HG03457 (cell line): ENCODE measurements around the gene RBM19.

Source experiments
- ATAC-seq: cut with Tn5 transposase; IDR thresholded peaks from one replicate; pipeline ENCODE4 v1.9.1; 2021; ENCODE audit warnings: moderate number of reproducible peaks; ENCODE audit not compliant: unreplicated experiment

Gene RBM19

GRCh38 chr12:113792450-113792849, 173.7 kb downstream of the RBM19 start:
- ATAC-seq: no peak

- ATAC-seq: no peak
Observed at GRCh38 chr12:113788020-113788856, 177.9 kb downstream of the RBM19 start.

- no peak for ATAC-seq
Observed at GRCh38 chr12:113786107-113786506, 180.0 kb downstream of the RBM19 start.

GRCh38 chr12:113783811-113784210, 182.3 kb downstream of the RBM19 start:
- no peak for ATAC-seq

GRCh38 chr12:113782873-113783272, 183.3 kb downstream of the RBM19 start:
- no peak for ATAC-seq

- no peak for ATAC-seq
Observed at GRCh38 chr12:113781415-113782198, 184.5 kb downstream of the RBM19 start.

- ATAC-seq: no peak
Observed at GRCh38 chr12:113779774-113780173, 186.4 kb downstream of the RBM19 start.

- ATAC-seq: no peak
Observed at GRCh38 chr12:113778432-113779132, 187.5 kb downstream of the RBM19 start.

- ATAC-seq: no peak
Observed at GRCh38 chr12:113777751-113778150, 188.4 kb downstream of the RBM19 start.

- ATAC-seq: no peak
Observed at GRCh38 chr12:113776536-113776935, 189.6 kb downstream of the RBM19 start.

GRCh38 chr12:113774526-113774925, 191.6 kb downstream of the RBM19 start:
- no peak for ATAC-seq

GRCh38 chr12:113772505-113773030, 193.6 kb downstream of the RBM19 start:
- no peak for ATAC-seq

- ATAC-seq: no peak
Observed at GRCh38 chr12:113770389-113770865, 195.7 kb downstream of the RBM19 start.

- ATAC-seq: no peak
Observed at GRCh38 chr12:113769305-113769704, 196.8 kb downstream of the RBM19 start.

- no peak for ATAC-seq
Observed at GRCh38 chr12:113768850-113769249, 197.3 kb downstream of the RBM19 start.

- ATAC-seq: no peak
Observed at GRCh38 chr12:113766879-113767878, 198.9 kb downstream of the RBM19 start.
